NCI-H2107 treated with DMSO at 0.1 percent for 48 hours (cell line): ENCODE measurements around the gene CLEC20A.

ENCODE experiments used
- DNase-seq: peaks from one replicate; lab custom pipeline; 2025; ENCODE audit not compliant: unreplicated experiment; lab: John Stamatoyannopoulos, UW

Gene CLEC20A

GRCh38 chr1:178500936-178501554 lies 4.3 kb upstream of the CLEC20A start:
- no peak for DNase-seq

- DNase-seq: no peak
Measured at GRCh38 chr1:178500091-178500770, 3.5 kb upstream of the CLEC20A start.

- DNase-seq: no peak
Measured at GRCh38 chr1:178498896-178499675, 2.3 kb upstream of the CLEC20A start.

GRCh38 chr1:178497903-178498478 lies 1.2 kb upstream of the CLEC20A start:
- DNase-seq: no peak

- no peak for DNase-seq
Measured at GRCh38 chr1:178495741-178496409, 889 bp downstream of the CLEC20A start.

GRCh38 chr1:178495158-178495557 lies 1.6 kb downstream of the CLEC20A start:
- DNase-seq: no peak

GRCh38 chr1:178494569-178494971 lies 2.2 kb downstream of the CLEC20A start:
- DNase-seq: no peak

GRCh38 chr1:178493301-178493741 lies 3.4 kb downstream of the CLEC20A start:
- no peak for DNase-seq

GRCh38 chr1:178492341-178492740 lies 4.4 kb downstream of the CLEC20A start:
- no peak for DNase-seq

- no peak for DNase-seq
Measured at GRCh38 chr1:178491721-178492120, 5.0 kb downstream of the CLEC20A start.

GRCh38 chr1:178490967-178491366 lies 5.8 kb downstream of the CLEC20A start:
- DNase-seq: no peak

GRCh38 chr1:178490136-178490535 lies 6.6 kb downstream of the CLEC20A start:
- DNase-seq: no peak

GRCh38 chr1:178489399-178489798 lies 7.4 kb downstream of the CLEC20A start:
- no peak for DNase-seq

- no peak for DNase-seq
Measured at GRCh38 chr1:178488393-178488792, 8.4 kb downstream of the CLEC20A start.

GRCh38 chr1:178487070-178487615 lies 9.6 kb downstream of the CLEC20A start:
- DNase-seq: no peak

GRCh38 chr1:178486100-178487069 lies 10.4 kb downstream of the CLEC20A start:
- DNase-seq: no peak

- DNase-seq: no peak
Measured at GRCh38 chr1:178485541-178485981, 11.2 kb downstream of the CLEC20A start.

- DNase-seq: no peak
Measured at GRCh38 chr1:178484698-178485225, 12.0 kb downstream of the CLEC20A start.

GRCh38 chr1:178483251-178483957 lies 13.4 kb downstream of the CLEC20A start:
- DNase-seq: no peak
